Fibroblast of skin of left biceps (primary cell): Measurements from ENCODE around the gene NUP93.

ENCODE experiments used
- DNase-seq, 2 experiments: peaks; one replicate each; pipeline ENCODE4 v3.0.0-alpha.2; 2013; ENCODE audit warnings: low read depth in 2 of 2

Gene NUP93

DNA sequence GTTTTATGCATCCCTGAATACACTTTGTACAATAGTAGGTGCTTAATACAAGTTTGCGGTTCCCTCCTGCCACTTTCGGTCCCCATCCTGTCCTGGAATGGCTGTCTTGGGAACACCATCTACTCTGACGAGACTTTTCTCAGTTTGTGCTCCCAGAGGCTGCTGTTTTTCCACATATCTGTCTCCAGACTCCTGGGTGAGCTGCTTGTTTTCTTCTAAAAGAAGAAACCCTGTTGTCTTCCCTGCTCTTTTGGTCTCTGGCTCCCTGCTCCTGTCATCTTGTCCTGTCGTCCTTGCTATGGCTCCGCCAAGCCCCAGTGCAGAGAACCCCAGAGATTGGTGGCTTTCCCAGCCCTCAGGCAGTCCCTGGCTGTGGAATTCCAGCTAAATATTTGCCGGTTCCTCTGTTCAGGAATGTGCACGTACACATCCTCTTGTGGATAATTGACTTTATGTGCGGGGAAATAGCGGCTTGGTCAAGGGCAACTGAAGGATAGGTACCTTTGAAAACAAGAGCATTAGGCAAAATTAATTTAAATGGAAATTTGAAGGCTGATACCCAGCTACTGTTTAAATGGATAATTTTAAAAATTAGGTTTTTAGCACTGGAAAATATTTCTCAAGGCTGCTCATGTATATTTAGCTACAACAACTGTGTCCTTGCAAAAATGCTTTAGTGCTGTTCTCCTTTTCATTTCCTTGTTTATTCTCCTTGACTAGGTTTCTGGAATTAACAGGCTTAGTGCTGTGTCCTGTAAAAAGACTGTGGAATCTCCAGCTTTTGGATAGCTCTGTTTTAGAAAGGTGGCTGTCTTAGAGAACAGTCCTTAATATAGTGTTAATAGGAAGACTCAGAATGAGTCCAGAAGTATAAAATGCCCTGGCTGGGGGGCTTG lies 84.9 kb downstream of the NUP93 start:
- DNase-seq: no peak

DNA sequence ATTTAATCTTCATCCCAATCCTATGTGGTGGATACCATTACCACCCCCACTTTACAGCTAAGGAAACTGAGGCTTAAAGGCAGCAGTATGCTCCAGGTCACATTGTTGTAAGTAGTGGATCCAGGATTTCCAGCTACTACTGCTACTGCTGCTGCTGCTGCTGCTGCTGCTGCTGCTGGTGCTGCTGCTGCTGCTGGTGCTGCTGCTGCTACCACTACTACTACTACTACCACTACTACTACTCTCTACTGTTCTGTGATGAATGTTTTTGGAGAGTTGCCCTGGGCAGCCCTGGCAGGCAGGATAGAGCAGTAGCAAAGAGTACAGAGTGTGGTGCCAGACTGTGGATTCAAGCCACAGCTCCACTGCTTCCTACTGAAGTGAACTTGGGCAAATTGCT lies 85.8 kb downstream of the NUP93 start:
- DNase-seq: no peak

DNA sequence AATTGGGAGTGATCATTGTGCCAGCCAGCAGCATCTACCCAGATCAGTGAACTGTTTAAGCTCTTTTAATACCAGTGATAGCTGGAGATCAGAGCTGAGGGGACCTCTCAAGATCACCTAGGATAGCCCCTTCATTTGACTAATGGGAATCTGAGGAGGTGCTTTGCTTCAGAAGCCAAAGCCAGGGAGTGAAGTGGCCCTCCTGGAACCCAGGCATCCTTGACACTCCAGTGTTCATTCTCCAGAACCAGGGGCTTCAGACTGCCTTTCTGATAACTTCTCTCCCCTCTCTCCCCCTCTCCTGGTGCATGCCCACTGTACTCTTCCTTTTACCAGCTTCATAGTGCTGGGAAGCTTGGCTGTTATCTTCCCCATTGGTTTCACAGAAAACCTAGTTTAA lies 87.1 kb downstream of the NUP93 start:
- no peak for DNase-seq

DNA sequence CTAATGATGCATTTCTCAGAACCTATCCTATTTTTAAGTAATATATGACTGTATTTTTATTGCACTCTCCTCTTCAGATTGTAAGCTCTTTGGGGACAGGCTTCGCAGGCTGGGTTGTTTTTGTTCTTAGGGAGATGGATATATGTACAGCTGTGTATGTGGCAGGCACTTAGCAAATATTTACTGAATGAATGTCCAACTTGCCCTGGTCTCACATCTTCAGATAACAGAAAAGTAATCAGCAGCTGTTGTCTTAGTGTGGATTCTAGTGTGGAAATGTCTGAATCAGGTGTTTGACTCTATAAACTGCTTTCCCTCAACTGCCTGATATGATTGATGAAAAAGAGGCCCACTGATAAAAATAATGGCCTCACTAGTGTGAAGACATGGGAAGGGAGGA lies 88.0 kb downstream of the NUP93 start:
- DNase-seq: no peak

DNA sequence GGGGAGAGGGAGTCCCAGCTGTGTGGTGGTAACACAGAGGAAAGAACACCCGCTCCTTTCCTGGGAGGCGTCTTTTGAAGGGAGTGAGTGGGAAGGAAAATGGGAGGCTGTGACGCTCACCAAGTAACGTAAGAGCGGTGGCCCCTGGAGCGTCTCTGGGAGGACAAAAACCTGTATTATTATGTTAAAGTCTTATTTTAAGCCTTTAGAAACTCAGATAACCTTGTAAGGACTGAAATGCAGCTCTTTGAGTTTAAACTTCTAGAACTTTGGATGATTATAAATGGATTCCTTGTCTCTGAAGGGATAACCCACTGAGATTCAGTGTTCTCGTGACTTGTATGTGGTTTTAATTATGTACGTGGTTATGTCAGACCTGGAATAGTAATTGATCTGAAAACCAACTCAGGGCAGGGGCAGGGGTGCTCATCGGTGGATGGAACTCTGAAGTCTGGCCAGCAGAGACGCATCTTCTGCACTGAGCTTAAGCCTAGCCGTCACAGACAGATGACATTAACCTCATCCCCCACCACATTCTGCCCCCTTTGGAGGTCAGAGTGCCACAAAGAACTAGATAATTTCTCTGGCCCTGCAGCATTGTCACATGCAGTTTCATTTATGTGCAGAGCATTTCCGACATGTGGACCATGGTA lies 93.3 kb downstream of the NUP93 start:
- no peak for DNase-seq

DNA sequence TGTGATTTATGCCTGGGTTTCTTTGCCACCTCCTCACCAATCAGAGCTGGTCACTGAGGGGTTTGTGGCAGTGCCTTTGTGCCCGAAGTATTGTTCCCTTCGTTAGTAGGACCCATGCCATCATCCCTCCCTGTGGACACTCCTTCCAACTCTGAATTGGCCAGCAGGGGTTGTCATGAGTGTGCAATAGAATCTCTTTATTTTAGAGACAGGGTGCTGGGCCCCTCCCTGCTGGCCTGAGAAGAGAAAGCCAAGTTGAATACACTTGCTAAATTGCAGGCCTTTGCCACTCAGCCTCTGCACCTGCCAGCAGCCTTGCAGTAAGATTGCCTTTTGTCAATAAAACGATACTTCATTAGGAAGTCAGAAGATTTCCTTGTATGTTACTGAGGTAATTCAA lies 94.4 kb downstream of the NUP93 start:
- DNase-seq: no peak

DNA sequence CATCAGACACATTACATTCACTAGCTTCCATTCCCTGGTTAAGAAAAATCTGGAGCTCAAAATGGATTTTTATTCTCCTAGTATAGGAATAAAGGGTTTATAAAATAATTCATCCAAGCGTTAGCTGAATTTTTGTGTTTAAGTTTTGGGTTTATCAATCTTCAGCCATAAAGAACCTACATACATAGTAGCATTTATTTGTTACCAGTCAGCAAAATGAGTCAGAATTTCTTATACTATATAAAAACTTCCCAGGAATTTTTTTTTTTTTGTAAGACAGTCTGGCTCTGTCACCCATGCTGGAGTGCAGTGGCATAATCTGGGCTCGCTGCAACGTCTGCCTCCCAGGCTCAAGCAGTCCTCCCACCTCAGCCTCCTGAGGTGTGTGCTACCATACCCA lies 94.9 kb downstream of the NUP93 start:
- DNase-seq: no peak

DNA sequence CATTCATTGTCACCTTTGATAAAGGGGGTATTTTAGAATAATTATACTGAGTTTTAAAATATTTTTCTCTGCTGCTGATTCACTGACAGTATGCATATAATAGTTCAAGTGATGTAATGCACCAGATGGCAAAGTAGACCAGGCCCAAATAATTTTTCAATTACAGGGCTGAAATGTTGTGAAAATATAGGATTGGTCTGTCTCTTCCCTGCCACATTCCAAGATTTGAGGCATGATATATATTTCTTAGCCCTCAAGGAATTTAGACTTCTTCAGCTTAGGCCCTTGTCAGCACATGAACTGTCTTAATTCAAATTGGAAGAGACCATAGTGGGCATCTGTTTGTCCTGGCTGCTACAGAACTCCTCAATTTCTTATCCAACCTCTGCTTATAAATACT lies 95.9 kb downstream of the NUP93 start:
- no peak for DNase-seq

DNA sequence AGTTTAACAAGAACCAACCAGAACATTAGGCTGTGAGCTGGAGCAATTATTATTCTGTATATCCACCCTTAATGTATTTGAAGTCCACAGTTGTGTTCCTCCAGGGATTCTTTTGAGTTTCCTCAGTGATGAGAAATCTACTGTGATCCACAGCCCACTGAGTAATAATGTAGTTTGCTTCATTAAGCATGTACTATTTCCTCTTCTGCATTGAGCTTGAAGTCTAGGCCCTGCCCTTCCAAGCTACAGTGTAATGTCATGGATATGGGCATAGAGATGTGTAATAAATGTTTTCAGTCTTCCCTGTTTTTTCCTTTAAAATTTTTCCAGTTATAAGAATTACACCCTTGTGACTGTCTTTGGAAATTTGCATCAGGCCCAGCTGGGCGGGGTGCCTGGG lies 98.7 kb downstream of the NUP93 start:
- DNase-seq: no peak

DNA sequence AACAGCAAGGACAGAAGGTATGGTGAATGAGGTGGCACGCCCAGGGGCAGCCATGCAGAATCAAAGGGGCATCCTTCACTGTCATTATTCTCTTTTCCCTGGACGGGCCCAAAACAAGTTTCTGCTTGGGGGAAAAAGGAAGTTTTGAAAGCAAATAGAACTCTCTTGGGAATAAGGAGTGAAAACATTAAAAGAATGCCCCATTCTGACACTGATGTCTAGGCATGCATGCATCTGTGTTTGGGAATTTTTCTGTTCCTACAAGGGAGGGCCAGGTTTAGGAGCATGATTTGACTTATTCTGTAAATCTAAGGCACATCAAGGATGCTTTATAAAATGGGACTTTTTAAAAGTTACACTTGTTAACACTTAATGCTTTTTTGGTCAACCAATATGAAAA lies 100.7 kb downstream of the NUP93 start:
- DNase-seq: no peak

DNA sequence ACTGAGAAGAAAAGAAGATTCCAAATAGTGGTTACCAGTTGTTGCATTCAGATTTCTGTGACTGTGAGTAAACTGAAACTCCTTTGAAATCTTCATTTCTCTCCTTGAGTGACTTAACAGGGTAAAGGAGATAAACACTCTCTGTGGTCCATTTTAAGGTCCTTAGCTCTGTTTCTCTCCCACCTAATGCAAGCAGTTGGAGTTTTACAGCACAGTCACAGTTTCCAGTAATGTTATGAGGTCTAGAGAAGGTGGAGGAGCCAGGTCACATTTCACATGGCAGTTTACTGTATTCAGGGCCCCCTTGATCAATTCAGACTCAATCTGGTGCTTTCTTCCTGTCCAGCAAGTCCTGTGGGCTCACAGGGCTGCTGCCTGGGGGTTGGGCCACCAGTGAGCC lies 102.8 kb downstream of the NUP93 start:
- DNase-seq: no peak

DNA sequence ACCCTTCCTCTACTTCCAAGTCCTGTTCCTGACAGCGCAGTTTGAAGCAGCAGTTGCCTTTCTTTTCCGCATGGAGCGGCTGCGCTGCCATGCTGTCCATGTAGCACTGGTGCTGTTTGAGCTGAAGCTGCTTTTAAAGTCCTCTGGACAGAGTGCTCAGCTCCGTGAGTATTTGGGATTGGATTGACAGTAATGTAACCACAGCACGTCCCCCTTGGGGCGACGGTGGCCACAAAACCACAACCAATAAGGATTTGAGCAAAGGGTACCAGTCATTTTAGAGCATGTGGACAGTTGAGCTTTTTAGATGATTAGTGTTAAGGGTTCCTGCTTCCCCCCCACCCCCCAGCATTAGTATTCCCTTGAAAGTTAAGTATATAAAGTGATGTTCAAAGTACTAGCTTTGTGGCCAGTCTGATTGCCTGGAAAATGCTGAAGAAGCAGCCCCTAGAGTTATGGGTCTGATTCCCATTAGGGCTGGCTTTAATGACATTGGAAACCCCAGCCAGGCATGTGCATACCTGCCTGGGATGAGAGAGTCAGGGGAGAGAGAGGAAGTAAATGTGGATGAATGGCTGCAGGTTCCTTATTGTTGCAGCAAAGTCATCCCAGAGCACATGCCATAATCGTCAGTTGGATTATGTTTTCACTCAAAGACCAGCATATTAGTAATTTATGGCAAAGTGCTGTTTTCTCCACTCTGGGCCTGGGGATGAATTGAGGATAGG lies 103.5 kb downstream of the NUP93 start:
- DNase-seq: no peak

DNA sequence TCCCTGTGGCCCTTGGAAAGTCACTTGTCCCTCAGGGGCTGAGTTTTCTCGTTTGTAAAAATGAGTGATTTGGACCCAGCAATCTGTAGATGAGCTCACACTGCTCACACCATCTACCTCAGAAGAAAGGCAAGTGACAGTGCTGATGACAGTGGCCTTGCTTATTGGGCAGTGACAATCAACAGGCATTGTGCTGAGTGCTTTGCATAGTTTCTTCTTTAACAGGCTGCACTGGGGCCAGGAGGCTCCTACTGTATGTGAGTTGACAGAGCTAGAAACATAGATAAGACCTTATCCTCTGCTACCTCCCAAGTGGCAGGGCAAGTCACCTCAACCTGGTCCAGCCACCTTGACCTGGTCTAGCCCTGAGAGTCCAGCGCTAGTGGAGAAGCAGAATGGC lies 105.4 kb downstream of the NUP93 start:
- no peak for DNase-seq

DNA sequence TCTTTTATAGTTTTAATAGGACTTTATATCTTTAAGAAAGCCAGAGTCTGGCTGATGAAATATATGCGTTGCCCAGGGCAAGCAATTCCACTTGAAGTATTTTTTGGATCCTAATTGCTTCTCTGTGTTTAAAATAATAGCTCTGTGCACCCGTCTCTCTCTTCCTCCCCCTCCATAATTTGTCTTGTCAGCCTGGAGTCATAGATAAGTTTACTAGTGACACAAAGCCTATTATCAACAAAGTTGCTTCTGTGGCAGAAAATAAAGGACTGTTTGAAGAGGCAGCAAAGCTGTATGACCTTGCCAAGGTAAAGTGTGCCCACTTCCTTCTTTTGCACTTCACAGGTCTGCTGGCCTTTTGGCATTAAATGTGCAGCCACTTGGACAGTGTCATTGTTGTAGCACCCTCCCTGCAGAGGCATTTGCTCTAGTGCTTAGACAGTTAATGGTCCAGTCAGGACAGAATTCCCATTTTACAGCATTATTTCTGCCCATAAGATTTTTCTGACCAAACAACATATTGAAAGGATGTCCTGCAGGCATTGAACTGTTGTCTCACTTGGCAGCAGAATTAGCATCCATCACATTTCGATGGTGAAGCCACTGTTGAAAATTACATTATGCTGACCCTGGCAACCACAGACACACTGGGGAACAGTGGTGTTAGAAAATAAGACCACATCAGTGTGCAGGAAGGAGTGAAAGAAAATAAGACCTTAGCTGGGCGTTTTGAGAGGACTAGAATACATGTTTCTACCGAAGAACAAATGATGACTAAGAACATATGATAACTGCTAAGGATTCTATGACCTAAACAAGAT lies 106.7 kb downstream of the NUP93 start:
- DNase-seq: no peak

DNA sequence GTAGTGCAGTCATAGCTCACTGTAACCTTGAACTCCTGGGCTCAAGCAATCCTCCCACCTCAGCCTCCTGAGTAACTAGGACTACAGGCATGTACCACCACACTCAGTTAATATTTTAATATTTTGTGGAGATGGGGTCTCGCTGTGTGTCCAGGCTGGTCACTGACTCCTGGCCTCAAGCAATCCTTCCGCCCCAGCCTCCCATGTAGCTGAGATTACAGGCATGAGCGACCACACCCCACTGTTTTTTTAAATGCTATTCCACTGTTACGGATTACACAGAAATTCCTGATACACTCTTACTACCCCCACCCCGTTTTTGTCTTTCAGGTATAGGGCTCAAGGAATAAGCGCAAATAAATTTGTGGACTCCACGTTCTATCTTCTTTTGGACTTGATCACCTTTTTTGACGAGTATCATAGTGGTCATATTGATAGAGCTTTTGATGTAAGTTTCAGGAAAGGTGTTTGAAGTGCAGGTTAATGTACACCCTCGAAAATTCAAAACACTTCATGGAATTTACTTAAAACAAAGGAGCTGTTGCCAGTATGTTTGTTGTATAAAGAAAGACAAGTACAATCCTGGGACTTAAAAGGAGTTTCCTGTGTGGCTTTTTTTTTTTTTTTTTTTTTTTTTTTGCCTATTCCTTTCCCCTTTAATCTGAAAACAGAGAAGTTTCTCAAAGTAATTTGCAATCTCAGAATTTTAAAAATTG lies 108.9 kb downstream of the NUP93 start:
- no peak for DNase-seq

DNA sequence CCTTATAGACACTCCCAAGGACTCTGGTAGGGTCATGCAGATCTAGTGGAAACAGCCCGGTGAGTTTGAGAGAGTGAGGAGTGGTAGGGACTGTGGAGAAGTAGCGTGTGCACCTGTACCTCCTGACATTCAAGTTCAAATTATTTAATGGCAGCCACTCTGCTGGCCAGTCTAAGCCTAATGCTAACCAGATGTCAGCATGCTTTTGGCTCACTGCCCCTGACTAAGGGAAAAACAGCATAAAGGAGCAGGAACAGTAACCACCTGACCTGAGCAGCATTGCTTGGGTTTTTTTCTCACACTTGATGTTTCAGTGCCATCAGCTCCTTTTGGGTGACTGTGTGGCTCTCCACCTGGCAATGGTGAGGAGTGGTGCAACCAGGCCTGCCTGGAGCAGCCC lies 111.3 kb downstream of the NUP93 start:
- no peak for DNase-seq

DNA sequence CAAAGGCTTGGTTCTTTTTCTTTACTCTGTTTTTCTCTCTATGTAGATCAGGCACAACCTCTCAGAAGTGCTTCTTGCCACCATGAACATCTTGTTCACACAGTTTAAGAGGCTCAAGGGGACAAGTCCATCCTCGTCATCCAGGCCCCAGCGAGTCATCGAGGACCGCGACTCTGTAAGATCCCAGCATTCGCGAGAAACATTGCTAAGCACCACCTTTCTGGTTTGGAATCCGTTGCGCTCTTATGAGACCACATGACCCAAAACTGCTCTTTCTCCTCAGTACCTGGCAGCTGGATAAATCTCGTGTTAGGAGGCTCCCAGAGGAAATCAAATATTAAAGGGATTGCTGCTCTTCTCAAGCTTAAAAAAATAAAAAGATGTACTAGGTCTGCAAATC lies 111.7 kb downstream of the NUP93 start:
- DNase-seq: no peak

DNA sequence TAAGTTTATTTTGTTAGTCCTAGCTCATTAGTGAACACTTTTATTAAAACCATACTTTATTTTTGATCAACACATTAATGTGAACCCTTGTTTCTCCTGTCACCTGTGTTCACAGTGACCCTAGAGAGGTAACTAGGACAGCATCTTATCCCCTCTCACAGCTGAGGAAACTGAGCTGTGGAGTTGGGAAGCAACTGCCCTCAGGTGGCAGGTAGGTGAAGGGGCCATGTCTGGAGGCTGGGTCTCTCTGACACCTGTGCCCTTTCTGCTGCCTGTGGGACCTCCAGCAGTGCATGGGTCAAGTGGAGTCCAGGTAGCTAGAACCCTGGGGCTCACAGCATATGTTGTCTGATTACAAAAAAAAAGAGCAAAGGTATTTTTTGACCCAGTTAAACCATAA lies 112.2 kb downstream of the NUP93 start:
- DNase-seq: no peak

DNA sequence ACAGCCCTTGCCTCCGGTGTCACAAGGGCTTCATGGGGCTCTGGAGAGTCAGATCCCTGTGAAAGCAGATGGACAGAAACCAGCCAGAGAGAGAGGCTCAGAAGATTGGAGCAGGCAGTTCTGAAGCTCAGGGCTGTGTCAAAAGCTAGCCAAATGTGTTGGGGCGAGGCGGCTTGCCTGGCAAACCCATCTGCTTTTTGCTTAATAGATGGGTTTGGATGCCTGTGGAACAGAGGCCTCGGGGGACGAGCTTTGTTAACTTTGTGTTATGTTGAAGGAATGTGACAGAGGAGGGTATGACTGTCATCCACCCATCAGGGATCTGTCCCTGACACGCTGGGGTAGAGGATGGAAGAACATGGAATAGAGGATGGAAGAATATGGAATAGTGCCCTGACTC lies 114.1 kb downstream of the NUP93 start:
- no peak for DNase-seq

DNA sequence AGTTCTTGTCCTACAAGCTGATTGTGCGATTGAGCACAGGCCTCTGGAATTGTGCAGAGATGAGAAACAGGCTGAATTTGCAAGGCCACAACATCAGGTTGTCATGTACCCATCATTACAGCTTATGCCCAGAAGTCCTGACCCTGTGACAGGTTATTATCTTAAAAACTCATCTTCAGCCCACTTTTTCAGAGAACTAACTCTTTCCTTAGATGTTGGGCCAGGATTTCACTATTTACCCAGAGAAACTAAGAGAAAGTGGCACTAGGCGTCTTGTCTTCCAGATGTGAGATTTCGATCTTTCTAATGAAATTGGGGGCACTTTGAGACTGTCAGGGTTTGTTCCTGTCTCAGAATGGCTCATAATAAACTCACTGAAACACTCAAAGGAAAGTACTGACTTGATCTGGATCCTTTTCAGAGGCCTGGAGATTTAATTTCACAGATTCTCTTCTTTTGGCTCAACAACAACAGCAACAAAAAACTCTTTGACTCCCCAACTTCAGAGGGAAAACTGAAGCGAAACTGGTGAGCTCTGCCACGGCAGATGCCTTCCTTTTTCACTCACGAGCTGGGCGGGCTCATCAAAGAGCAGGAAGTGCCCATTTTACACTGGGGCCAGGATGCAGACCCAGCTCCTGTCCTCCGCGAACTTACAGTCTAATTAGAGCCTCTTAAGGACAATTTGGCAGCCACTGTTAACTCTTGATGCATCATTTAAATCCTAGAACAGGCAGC lies 117.4 kb downstream of the NUP93 start:
- no peak for DNase-seq
